Subcutaneous adipose tissue (tissue), 4 donors: ENCODE data around the gene TMEM9. TPM values are rescaled to one million over a fixed set of nuclear protein-coding genes. Genes with fewer than 3 reads are reported as not detected.

ENCODE experiments used
- CTCF ChIP-seq: fragments of 450-650 bp; IDR thresholded peaks from one replicate; pipeline ENCODE4 v1.5.1; 2016; ENCODE audit warnings: low read depth, mild to moderate bottlenecking, control low read depth, antibody characterized with exemption, moderate library complexity
- total RNA-seq, 4 donors: library from RNA; depleted of rRNA; stranded (reverse); fragments of >200 nt; gene quantifications; one replicate each; pipeline ENCODE4 v1.1.0, GENCODE V29; 2016

The TMEM9 gene
- total RNA-seq, 4 donors from 2014 or later = 17.4 to 38.4 (median 35.2) TPM

- TF ChIP-seq CTCF = no peak
These were observed 13.0 kb upstream of the TMEM9 start for GRCh38 chr1:201167041-201167991.

GRCh38 chr1:201164645-201165044, 10.4 kb upstream of the TMEM9 start:
- no peak for TF ChIP-seq CTCF

GRCh38 chr1:201163707-201164106, 9.4 kb upstream of the TMEM9 start:
- TF ChIP-seq CTCF = no peak

GRCh38 chr1:201157949-201158348, 3.7 kb upstream of the TMEM9 start:
- TF ChIP-seq CTCF = no peak

- no peak for TF ChIP-seq CTCF
These were observed 2.5 kb upstream of the TMEM9 start for GRCh38 chr1:201156819-201157218.

- TF ChIP-seq CTCF = no peak
These were observed 2.1 kb upstream of the TMEM9 start for GRCh38 chr1:201156346-201156745.

- TF ChIP-seq CTCF = no peak
These were observed 1.1 kb upstream of the TMEM9 start for GRCh38 chr1:201155354-201155753.
